GM12864 (cell line): ENCODE results near the gene PRKCQ.

Source experiments
- DNase-seq: peaks from one replicate; pipeline ENCODE4 v3.0.0-alpha.2; 2011; ENCODE audit warnings: low read depth
- H3K4me3 ChIP-seq: 2 replicates; pipeline ENCODE4 v1.5.1; 2011; ENCODE audit warnings: mild to moderate bottlenecking, low read depth, low read length, control low read depth
- CTCF ChIP-seq: IDR thresholded peaks from 2 replicates; pipeline ENCODE4 v1.5.1; 2011; ENCODE audit warnings: low read depth, mild to moderate bottlenecking, moderate library complexity, low read length, control low read depth, inconsistent platforms; ENCODE audit errors: missing control alignments

The PRKCQ gene

GRCh38 chr10:6597478-6597877 is 17.4 kb upstream of the PRKCQ start:
- no peak for TF ChIP-seq CTCF
- no peak overlapping the region for H3K4me3 ChIP-seq
- DNase-seq = no peak

GRCh38 chr10:6595499-6595898 is 15.4 kb upstream of the PRKCQ start:
- no peak for DNase-seq
- no peak for TF ChIP-seq CTCF
- no peak overlapping the region for H3K4me3 ChIP-seq

DNA sequence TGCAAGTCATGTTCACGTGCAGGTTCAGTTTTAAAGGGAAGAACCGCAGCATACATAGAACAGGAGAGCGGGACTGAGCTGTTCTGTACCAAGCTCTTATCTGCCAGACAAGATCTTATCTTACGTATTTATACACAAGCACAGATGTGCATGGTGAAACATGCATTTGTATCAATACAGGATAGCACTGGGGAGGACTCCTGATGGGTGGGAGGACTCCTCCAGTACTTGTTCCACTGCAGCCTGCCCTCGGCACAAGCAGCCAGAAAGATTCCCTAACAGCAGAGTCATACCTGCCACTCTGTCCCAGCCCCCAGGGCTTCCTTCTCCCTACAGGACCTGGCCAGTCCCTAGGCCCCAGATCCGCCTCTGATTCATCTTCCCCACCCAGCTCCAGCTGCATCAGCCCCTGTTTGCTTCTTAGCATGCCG is 13.2 kb upstream of the PRKCQ start:
- TF ChIP-seq CTCF = no peak
- H3K4me3 ChIP-seq = no peak overlapping the region
- DNase-seq = no peak

- H3K4me3 ChIP-seq = no peak overlapping the region
- no peak for TF ChIP-seq CTCF
- no peak for DNase-seq
Measured at GRCh38 chr10:6592080-6592479, 12.0 kb upstream of the PRKCQ start.

GRCh38 chr10:6591668-6592067 is 11.6 kb upstream of the PRKCQ start:
- no peak for DNase-seq
- TF ChIP-seq CTCF = no peak
- no peak overlapping the region for H3K4me3 ChIP-seq

GRCh38 chr10:6590100-6590499 is 10.0 kb upstream of the PRKCQ start:
- no peak for TF ChIP-seq CTCF
- no peak overlapping the region for H3K4me3 ChIP-seq
- DNase-seq = no peak

GRCh38 chr10:6589287-6590094 is 9.4 kb upstream of the PRKCQ start:
- H3K4me3 ChIP-seq = no peak overlapping the region
- DNase-seq = no peak
- no peak for TF ChIP-seq CTCF
